HepG2 (cell line): ENCODE results near the gene MED28. TPM values are rescaled to one million over a fixed set of nuclear protein-coding genes. Genes with fewer than 3 reads are reported as not detected.

Source experiments
- ADNP ChIP-seq: sonication (generic); formaldehyde crosslinking; IDR thresholded peaks from 2 replicates; pipeline ENCODE4 v1.4.0; 2020; ENCODE audit warnings: missing genetic modification reagents
- ELK4 ChIP-seq: sonication (generic); formaldehyde crosslinking; IDR thresholded peaks from 2 replicates; pipeline ENCODE4 v1.9.0; 2021; ENCODE audit warnings: missing genetic modification reagents, borderline replicate concordance
- MAFG ChIP-seq: sonication (generic); formaldehyde crosslinking; IDR thresholded peaks from 2 replicates; pipeline ENCODE4 v1.5.1; 2020; ENCODE audit warnings: mild to moderate bottlenecking, missing genetic modification reagents
- MEF2D ChIP-seq: sonication (generic); formaldehyde crosslinking; IDR thresholded peaks from 2 replicates; pipeline ENCODE4 v1.5.1; 2020; ENCODE audit warnings: mild to moderate bottlenecking, missing genetic modification reagents
- NR2F2 ChIP-seq: IDR thresholded peaks from 2 replicates; pipeline ENCODE4 v1.6.1; 2012; ENCODE audit warnings: low read depth, inconsistent platforms, borderline replicate concordance
- RAD51 ChIP-seq: fragments of 450-650 bp; IDR thresholded peaks from 2 replicates; pipeline ENCODE4 v1.6.1; 2016; ENCODE audit warnings: borderline replicate concordance
- RBFOX2 ChIP-seq: fragments of 200-400 bp; formaldehyde crosslinking; IDR thresholded peaks from 2 replicates; pipeline ENCODE4 v1.6.1; 2017; ENCODE audit warnings: low read depth, mild to moderate bottlenecking, low read length
- SCMH1 ChIP-seq: sonication (generic); formaldehyde crosslinking; IDR thresholded peaks from 2 replicates; pipeline ENCODE4 v1.9.0; 2021; ENCODE audit warnings: missing genetic modification reagents, mild to moderate bottlenecking, borderline replicate concordance
- SMAD9 ChIP-seq: sonication (generic); formaldehyde crosslinking; IDR thresholded peaks from 2 replicates; pipeline ENCODE4 v1.5.1; 2020; ENCODE audit warnings: mild to moderate bottlenecking, missing genetic modification reagents
- TSC22D2 ChIP-seq: sonication (generic); formaldehyde crosslinking; IDR thresholded peaks from 2 replicates; pipeline ENCODE4 v1.5.1; 2020; ENCODE audit warnings: missing genetic modification reagents, mild to moderate bottlenecking, borderline replicate concordance
- ZBTB38 ChIP-seq: sonication (generic); formaldehyde crosslinking; IDR thresholded peaks from 2 replicates; pipeline ENCODE4 v1.5.1; 2020; ENCODE audit warnings: mild to moderate bottlenecking, missing genetic modification reagents
- ZFP36L1 ChIP-seq: sonication (generic); formaldehyde crosslinking; IDR thresholded peaks from 2 replicates; pipeline ENCODE4 v1.8.0; 2022; ENCODE audit warnings: mild to moderate bottlenecking, missing genetic modification reagents, moderate library complexity
- ZNF180 ChIP-seq: sonication (generic); formaldehyde crosslinking; IDR thresholded peaks from 2 replicates; pipeline ENCODE4 v1.4.0; 2020; ENCODE audit warnings: low read depth, missing genetic modification reagents, borderline replicate concordance
- ZNF253 ChIP-seq: sonication (generic); formaldehyde crosslinking; IDR thresholded peaks from 2 replicates; pipeline ENCODE4 v1.8.0; 2022; ENCODE audit warnings: mild to moderate bottlenecking, missing genetic modification reagents, borderline replicate concordance
- ZNF331 ChIP-seq: sonication (generic); formaldehyde crosslinking; IDR thresholded peaks from 2 replicates; pipeline ENCODE4 v1.4.0; 2020; ENCODE audit warnings: missing genetic modification reagents
- ZNF337 ChIP-seq: sonication (generic); formaldehyde crosslinking; IDR thresholded peaks from 2 replicates; pipeline ENCODE4 v1.5.1; 2020; ENCODE audit warnings: missing genetic modification reagents, low read depth, mild to moderate bottlenecking, borderline replicate concordance
- ZNF468 ChIP-seq: sonication (generic); formaldehyde crosslinking; IDR thresholded peaks from 2 replicates; pipeline ENCODE4 v1.8.0; 2022; ENCODE audit warnings: mild to moderate bottlenecking, moderate library complexity, missing genetic modification reagents
- ZSCAN12 ChIP-seq: sonication (generic); formaldehyde crosslinking; IDR thresholded peaks from 2 replicates; pipeline ENCODE4 v1.9.0; 2021; ENCODE audit warnings: mild to moderate bottlenecking, missing genetic modification reagents
- polyA plus RNA-seq, 8 experiments: library from polyadenylated mRNA; depleted of rRNA in 3 of 8; stranded (reverse) in 7 of 8; unstranded in 1 of 8; fragments of >200 nt; fragmentation: Illumina TruSeq in 4 of 8; extraction: Trizol in 4 of 8; gene quantifications; 2 replicates each; pipeline versions ENCODE4 v1.2.1 to v1.2.3, GENCODE V29; 2011 to 2016; ENCODE audit warnings: low read depth in 4 of 8, missing spikeins in 1 of 8, mixed read lengths in 1 of 8; ENCODE audit not compliant: insufficient read depth in 1 of 8
- total RNA-seq, 5 experiments: library from RNA; depleted of rRNA; stranded (reverse); fragments of >200 nt; fragmentation: Illumina TruSeq; extraction: Trizol; gene quantifications; 2 replicates each; pipeline ENCODE4 v1.2.3, GENCODE V29; 2016; ENCODE audit warnings: low read depth in 1 of 5
- TF ChIP-seq, protein P1 (sequence below): sonication (generic); formaldehyde crosslinking; IDR thresholded peaks from 2 replicates; pipeline ENCODE4 v1.4.0; 2020; ENCODE audit warnings: missing genetic modification reagents
- TF ChIP-seq, protein P2 (sequence below): sonication (generic); formaldehyde crosslinking; IDR thresholded peaks from 2 replicates; pipeline ENCODE4 v1.5.1; 2020; ENCODE audit warnings: mild to moderate bottlenecking, missing genetic modification reagents, borderline replicate concordance
- TF ChIP-seq, protein P3 (sequence below): sonication (generic); formaldehyde crosslinking; IDR thresholded peaks from 2 replicates; pipeline ENCODE4 v1.5.0; 2020; ENCODE audit warnings: mild to moderate bottlenecking, missing genetic modification reagents, borderline replicate concordance
- TF ChIP-seq, protein P4 (sequence below): sonication (generic); formaldehyde crosslinking; IDR thresholded peaks from 2 replicates; pipeline ENCODE4 v1.5.0; 2020; ENCODE audit warnings: mild to moderate bottlenecking, low read depth, missing genetic modification reagents, borderline replicate concordance

Gene MED28
- total and polyA plus RNA-seq, 2 of the 13 experiments (the other 11 are each of a cell fraction or from before 2014, with no cell fraction given) = 41.3 to 65.7 TPM

DNA sequence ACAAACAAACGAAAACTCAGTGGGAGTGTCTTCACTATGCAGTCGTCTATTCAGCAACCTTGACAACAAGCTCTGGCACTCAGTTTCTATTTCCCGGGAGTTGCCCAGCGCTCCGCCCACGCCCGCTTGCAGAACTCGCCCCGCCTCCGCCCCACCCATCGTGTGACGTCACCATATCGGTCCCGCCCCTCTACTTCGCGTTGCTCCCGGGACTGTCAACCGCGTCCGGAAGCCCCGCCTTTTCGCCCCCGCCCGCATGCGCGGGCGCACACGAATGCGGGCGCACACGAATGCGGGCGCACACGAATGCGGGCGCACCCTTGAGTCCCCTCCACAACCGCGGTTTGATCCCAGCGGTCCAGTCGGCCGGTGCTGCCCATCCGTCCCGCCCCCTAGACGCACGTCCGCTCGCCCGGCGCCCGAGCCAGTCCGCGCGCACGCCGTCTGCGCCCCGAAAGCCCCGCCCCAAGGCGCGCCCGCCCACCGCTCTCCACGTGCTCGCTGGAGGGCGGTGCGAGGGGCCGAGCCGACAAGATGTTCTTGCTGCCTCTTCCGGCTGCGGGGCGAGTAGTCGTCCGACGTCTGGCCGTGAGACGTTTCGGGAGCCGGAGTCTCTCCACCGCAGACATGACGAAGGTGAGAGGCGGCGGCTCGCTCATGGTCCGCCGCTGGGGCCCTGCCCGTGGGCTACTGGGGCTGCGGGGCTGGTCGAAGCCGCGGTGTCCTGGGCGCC is 37.3 kb upstream of the MED28 start, which contains the start of gene LAP3 (continued):
- TF ChIP-seq, protein P1, sequence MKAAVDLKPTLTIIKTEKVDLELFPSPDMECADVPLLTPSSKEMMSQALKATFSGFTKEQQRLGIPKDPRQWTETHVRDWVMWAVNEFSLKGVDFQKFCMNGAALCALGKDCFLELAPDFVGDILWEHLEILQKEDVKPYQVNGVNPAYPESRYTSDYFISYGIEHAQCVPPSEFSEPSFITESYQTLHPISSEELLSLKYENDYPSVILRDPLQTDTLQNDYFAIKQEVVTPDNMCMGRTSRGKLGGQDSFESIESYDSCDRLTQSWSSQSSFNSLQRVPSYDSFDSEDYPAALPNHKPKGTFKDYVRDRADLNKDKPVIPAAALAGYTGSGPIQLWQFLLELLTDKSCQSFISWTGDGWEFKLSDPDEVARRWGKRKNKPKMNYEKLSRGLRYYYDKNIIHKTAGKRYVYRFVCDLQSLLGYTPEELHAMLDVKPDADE = no peak
- TF ChIP-seq SMAD9 (CRISPR knock-in tag) (no peak), ZNF468 (CRISPR knock-in tag) (0 out of 2 replicates have a peak, but pooled peaks have one; percentile 70), ADNP (no peak), ZNF180 (CRISPR knock-in tag) (no peak), NR2F2 (no peak), RAD51 (no peak), MAFG (CRISPR knock-in tag) (no peak), ELK4 (CRISPR knock-in tag) (no peak), ZNF253 (peak; percentile 97), TSC22D2 (CRISPR knock-in tag) (peak; percentile 49; the same call in 1 of the 2 replicates), SCMH1 (no peak), RBFOX2 (peak; percentile 98), ZFP36L1 (CRISPR knock-in tag) (peak; percentile 96), ZNF337 (CRISPR knock-in tag) (no peak), ZBTB38 (CRISPR knock-in tag) (peak; percentile 75; the same call in 1 of the 2 replicates), ZNF331 (CRISPR knock-in tag) (peak; percentile 72), MEF2D (CRISPR knock-in tag) (no peak), ZSCAN12 (peak; percentile 85)
- TF ChIP-seq, protein P2, sequence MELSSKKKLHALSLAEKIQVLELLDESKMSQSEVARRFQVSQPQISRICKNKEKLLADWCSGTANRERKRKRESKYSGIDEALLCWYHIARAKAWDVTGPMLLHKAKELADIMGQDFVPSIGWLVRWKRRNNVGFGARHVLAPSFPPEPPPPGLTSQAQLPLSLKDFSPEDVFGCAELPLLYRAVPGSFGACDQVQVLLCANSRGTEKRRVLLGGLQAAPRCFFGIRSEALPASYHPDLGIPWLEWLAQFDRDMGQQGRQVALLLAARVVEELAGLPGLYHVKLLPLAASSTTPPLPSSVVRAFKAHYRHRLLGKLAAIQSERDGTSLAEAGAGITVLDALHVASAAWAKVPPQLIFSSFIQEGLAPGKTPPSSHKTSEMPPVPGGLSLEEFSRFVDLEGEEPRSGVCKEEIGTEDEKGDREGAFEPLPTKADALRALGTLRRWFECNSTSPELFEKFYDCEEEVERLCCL = no peak
- TF ChIP-seq, protein P3, sequence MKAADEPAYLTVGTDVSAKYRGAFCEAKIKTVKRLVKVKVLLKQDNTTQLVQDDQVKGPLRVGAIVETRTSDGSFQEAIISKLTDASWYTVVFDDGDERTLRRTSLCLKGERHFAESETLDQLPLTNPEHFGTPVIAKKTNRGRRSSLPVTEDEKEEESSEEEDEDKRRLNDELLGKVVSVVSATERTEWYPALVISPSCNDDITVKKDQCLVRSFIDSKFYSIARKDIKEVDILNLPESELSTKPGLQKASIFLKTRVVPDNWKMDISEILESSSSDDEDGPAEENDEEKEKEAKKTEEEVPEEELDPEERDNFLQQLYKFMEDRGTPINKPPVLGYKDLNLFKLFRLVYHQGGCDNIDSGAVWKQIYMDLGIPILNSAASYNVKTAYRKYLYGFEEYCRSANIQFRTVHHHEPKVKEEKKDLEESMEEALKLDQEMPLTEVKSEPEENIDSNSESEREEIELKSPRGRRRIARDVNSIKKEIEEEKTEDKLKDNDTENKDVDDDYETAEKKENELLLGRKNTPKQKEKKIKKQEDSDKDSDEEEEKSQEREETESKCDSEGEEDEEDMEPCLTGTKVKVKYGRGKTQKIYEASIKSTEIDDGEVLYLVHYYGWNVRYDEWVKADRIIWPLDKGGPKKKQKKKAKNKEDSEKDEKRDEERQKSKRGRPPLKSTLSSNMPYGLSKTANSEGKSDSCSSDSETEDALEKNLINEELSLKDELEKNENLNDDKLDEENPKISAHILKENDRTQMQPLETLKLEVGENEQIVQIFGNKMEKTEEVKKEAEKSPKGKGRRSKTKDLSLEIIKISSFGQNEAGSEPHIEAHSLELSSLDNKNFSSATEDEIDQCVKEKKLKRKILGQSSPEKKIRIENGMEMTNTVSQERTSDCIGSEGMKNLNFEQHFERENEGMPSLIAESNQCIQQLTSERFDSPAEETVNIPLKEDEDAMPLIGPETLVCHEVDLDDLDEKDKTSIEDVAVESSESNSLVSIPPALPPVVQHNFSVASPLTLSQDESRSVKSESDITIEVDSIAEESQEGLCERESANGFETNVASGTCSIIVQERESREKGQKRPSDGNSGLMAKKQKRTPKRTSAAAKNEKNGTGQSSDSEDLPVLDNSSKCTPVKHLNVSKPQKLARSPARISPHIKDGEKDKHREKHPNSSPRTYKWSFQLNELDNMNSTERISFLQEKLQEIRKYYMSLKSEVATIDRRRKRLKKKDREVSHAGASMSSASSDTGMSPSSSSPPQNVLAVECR (CRISPR knock-in tag) = peak; percentile 96
- TF ChIP-seq, protein P4, sequence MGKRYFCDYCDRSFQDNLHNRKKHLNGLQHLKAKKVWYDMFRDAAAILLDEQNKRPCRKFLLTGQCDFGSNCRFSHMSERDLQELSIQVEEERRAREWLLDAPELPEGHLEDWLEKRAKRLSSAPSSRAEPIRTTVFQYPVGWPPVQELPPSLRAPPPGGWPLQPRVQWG (CRISPR knock-in tag) = no peak
